ENCODE measurements around the gene TAF4.

The TAF4 gene

DNA sequence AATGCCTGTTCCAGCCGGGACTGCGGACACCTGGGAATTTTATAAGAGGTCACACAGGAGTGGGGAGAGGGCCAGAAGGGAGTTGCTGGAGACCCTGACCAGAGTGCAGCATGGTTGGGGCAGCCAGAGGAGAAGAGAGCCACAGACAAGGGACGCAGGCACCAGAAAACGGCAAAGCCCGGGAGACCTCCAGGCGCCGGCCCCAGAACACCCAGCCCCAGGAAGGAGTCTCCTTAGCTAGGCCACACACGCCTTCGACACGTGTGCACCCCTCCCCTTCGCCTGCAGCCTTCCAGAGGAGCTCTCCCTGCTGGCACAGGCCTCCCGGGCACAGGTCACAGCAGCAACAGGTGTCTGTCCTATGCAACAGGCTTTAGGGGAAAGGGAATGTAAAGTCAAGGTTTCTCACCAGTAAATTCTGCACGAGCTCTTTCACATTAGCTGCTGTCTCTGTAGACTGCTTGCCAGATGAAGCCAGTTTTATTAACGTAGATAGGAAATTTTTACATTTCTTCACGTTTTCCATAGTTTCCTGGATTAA is 57.0 kb downstream of the TAF4 start:
- 93 to 97% methylated on average over 13 of the region's 15 CpGs for WGBS, 2 experiments (ENCODE audit: insufficient coverage in 2 of 2)
- no peak overlapping the region for H3K27ac ChIP-seq (ENCODE audit: low read depth, low read length, severe bottlenecking)
- H3K4me1 ChIP-seq (ENCODE audit: control insufficient read depth, insufficient read depth, low read length, poor library complexity, severe bottlenecking) = no peaks in the 10 kb centered on the region
- H3K4me3 ChIP-seq (ENCODE audit: extremely low read depth, insufficient read depth, low read length, poor library complexity, severe bottlenecking) = no peak overlapping the region
- H3K36me3 ChIP-seq (ENCODE audit: control insufficient read depth, insufficient read depth, low read length) = peaks cover 49% of the 10 kb centered on the region
- no peaks in the 10 kb centered on the region for H3K9me3 ChIP-seq (ENCODE audit: control insufficient read depth, low read length)

DNA sequence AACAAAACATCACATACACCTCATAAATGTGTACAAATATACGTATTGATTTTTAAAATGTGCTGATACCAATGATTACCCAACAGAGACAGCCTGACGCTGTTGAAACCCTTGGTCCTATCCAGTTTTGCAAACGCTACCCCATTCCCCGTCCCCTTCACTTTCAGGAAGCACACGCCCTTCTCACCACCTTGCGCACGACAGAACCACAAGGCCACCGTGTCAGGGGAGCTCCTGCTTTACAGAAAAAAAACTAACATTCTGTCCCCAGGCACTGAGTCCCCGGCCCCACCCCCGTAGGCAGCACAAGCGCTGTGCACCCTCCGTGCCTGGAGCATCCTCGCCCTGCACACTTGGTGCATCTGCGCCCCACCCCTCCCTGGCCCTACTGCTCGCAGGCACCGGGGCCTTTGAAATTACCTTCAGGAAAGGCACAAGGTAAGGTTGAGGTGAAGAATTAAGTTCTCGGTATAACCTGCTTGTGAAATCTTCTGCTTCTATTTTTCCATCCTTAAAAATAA is 58.5 kb downstream of the TAF4 start:
- Histone ChIP-seq H3K27ac (ENCODE audit: low read depth, low read length, severe bottlenecking) (no peak overlapping the region), H3K4me1 (ENCODE audit: control insufficient read depth, insufficient read depth, low read length, poor library complexity, severe bottlenecking) (no peaks in the 10 kb centered on the region), H3K36me3 (ENCODE audit: control insufficient read depth, insufficient read depth, low read length) (peaks cover 58% of the 10 kb centered on the region), H3K4me3 (ENCODE audit: extremely low read depth, insufficient read depth, low read length, poor library complexity, severe bottlenecking) (no peak overlapping the region), H3K9me3 (ENCODE audit: control insufficient read depth, low read length) (no peaks in the 10 kb centered on the region)
- 86 to 95% methylated on average over 5 to 14 of the region's 17 CpGs for WGBS, 2 experiments (ENCODE audit: insufficient coverage in 2 of 2)

DNA sequence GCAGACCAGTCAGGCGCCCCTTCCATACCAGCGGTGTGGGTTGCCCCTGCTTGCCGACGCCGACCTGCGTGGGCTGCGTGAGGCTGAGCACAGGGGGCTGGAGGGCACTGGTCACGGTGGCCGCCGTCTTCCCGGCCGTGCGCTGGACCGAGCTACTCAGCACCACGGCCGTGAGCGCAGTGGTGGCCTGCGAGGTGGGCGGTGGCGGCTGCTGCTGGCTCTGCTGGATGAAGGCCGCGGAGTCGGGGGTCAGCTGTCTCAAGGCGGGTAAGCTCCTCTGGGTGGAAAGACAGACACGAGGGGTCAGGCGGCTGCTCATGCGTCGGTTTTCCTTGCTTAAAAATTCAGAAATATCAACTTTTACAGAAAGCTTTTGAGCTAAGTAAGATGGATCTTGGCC is 59.2 kb downstream of the TAF4 start:
- H3K4me3 ChIP-seq (ENCODE audit: extremely low read depth, insufficient read depth, low read length, poor library complexity, severe bottlenecking) = no peak overlapping the region
- 97 to 99% methylated on average over 24 to 26 of the region's 28 CpGs for WGBS, 2 experiments (ENCODE audit: insufficient coverage in 2 of 2)
- no peaks in the 10 kb centered on the region for H3K9me3 ChIP-seq (ENCODE audit: control insufficient read depth, low read length)
- no peaks in the 10 kb centered on the region for H3K4me1 ChIP-seq (ENCODE audit: control insufficient read depth, insufficient read depth, low read length, poor library complexity, severe bottlenecking)
- H3K36me3 ChIP-seq (ENCODE audit: control insufficient read depth, insufficient read depth, low read length) = peaks cover 62% of the 10 kb centered on the region
- H3K27ac ChIP-seq (ENCODE audit: low read depth, low read length, severe bottlenecking) = no peak overlapping the region

DNA sequence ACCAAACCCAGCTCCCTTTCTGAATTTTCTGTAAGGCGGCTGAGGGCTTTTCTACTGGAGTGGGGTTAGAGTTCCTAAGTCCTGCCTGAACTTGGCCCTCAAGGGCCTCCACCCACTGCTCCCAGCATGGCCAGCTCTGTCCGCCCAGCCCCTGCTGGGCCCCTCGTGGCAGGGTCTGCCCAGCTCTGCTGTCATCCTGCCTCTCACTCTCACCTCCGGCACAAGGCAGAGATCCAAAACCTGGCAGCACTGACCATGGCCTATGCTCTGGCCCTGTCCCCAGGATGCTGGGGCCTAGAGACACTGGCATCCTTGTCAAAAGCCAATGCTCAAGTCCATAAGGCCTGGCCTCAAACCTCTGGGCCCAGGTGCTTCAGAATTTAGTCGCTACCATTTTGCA is 61.1 kb downstream of the TAF4 start:
- Histone ChIP-seq H3K4me1 (ENCODE audit: control insufficient read depth, insufficient read depth, low read length, poor library complexity, severe bottlenecking) (no peaks in the 10 kb centered on the region), H3K36me3 (ENCODE audit: control insufficient read depth, insufficient read depth, low read length) (peaks cover 76% of the 10 kb centered on the region), H3K9me3 (ENCODE audit: control insufficient read depth, low read length) (no peaks in the 10 kb centered on the region), H3K27ac (ENCODE audit: low read depth, low read length, severe bottlenecking) (no peak overlapping the region), H3K4me3 (ENCODE audit: extremely low read depth, insufficient read depth, low read length, poor library complexity, severe bottlenecking) (no peak overlapping the region)
- 98 to 100% methylated on average over 5 of the region's 5 CpGs for WGBS, 2 experiments (ENCODE audit: insufficient coverage in 2 of 2)

DNA sequence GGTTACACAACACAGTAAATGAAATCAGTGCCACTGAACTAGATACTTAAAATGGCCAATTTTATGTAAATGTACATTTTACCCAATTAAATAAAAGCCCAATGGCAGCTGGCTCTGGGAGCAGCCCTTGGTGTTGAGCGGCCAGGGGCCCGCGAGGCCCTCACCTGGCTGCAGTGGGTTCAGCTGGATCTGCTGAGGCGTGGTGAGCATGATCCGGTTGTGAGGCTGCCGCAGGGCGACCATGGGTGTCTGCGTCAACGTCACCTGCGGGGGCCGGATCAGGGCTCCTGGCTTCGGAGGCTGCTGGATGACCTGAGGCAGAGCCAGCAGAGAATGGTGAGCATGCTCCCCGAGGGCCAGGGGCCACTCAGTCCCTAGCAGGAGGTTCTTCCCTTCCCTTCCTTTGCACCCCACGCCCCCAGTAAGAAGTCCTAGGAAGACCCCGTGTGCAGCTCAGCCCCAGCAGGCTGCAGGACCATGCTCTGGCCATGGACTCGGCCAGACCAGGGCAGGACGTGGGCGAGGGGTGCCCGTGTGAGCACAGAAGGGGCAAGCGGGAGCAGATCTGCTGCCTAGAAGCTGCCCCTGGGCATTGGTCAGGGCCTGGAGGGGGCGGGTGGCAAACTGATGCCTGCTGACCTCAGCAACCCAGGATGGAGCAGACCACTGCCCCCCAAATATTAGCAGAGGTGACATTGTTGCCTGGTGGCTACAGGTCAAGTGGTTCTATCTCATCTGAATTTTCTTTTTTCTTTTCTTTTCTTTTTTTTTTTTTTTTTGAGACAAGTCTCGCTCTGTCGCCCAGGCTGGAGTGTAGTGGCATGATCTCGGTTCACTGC is 61.9 kb downstream of the TAF4 start:
- H3K4me1 ChIP-seq (ENCODE audit: control insufficient read depth, insufficient read depth, low read length, poor library complexity, severe bottlenecking) = no peaks in the 10 kb centered on the region
- no peak overlapping the region for H3K27ac ChIP-seq (ENCODE audit: low read depth, low read length, severe bottlenecking)
- peaks cover 76% of the 10 kb centered on the region for H3K36me3 ChIP-seq (ENCODE audit: control insufficient read depth, insufficient read depth, low read length)
- no peaks in the 10 kb centered on the region for H3K9me3 ChIP-seq (ENCODE audit: control insufficient read depth, low read length)
- no peak overlapping the region for H3K4me3 ChIP-seq (ENCODE audit: extremely low read depth, insufficient read depth, low read length, poor library complexity, severe bottlenecking)
- WGBS, 2 experiments (ENCODE audit: insufficient coverage in 2 of 2) = 95 to 99% methylated on average over 12 to 23 of the region's 24 CpGs

DNA sequence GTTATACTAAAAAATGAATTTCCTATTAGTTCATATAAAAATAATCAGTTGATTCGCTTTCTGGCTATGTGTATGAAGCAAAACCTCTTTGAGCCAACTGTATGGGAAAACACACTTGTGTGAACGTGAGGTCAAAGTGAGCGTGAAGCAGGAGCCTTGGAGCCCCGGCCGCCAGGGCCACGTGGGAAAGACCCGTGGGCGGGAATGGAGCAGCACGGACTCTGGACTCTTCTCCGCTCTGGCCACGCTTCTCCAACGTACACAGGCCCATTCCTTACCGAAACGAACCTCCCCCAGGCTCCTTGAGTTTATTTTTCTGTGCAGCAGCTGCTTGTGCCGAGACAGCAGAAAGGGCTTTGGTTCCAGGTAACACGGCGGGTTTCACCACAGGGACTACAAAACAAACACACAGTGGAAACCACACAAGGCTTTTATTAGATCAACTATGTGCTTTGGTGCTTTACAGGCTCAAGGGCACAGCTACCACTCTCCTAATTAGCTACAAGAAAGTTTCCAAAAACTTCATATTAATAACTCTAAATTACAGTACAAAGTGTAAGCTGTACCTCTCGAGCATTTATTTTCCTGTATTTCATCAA is 62.7 kb downstream of the TAF4 start:
- WGBS, 2 experiments (ENCODE audit: insufficient coverage in 2 of 2) = 92 to 99% methylated on average over 14 to 15 of the region's 18 CpGs

DNA sequence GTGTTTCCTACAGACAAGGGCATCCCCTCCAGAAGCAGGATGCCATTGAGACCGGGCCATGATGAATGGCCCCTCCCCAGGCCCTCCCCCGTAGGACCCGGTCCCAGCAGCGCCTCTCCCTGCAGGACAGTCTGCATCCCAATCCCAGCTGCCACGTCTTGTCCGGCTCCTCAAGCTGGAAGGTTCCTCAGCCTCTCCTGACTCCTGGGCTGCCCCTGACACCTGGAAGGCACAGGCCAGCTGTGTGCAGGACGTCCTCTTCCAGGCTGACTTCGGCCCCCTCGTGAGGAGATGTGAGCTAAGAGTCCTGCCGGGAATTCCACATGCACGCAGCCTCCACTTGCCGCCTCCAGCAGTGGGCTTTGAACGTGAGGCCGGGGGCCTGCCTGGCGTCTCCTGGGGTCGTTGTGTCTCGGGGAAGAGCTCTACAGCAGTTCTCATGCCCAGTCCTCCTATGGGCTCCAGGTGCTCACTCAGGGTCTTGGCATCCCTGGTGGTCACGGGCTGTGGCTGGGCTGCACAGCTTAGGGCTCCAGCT is 64.4 kb downstream of the TAF4 start:
- no peaks in the 10 kb centered on the region for H3K9me3 ChIP-seq (ENCODE audit: control insufficient read depth, low read length)
- no peak overlapping the region for H3K27ac ChIP-seq (ENCODE audit: low read depth, low read length, severe bottlenecking)
- 90% methylated on average over 17 to 18 of the region's 18 CpGs for WGBS, 2 experiments (ENCODE audit: insufficient coverage in 2 of 2)
- H3K4me3 ChIP-seq (ENCODE audit: extremely low read depth, insufficient read depth, low read length, poor library complexity, severe bottlenecking) = no peak overlapping the region
- peaks cover 87% of the 10 kb centered on the region for H3K36me3 ChIP-seq (ENCODE audit: control insufficient read depth, insufficient read depth, low read length)
- H3K4me1 ChIP-seq (ENCODE audit: control insufficient read depth, insufficient read depth, low read length, poor library complexity, severe bottlenecking) = no peaks in the 10 kb centered on the region

More for the DNA sequence above, 62.7 kb downstream of the TAF4 start:
- H3K27ac ChIP-seq (ENCODE audit: low read depth, low read length, severe bottlenecking) = no peak overlapping the region
- no peaks in the 10 kb centered on the region for H3K9me3 ChIP-seq (ENCODE audit: control insufficient read depth, low read length)
- no peak overlapping the region for H3K4me3 ChIP-seq (ENCODE audit: extremely low read depth, insufficient read depth, low read length, poor library complexity, severe bottlenecking)
- no peaks in the 10 kb centered on the region for H3K4me1 ChIP-seq (ENCODE audit: control insufficient read depth, insufficient read depth, low read length, poor library complexity, severe bottlenecking)
- H3K36me3 ChIP-seq (ENCODE audit: control insufficient read depth, insufficient read depth, low read length) = peaks cover 77% of the 10 kb centered on the region

DNA sequence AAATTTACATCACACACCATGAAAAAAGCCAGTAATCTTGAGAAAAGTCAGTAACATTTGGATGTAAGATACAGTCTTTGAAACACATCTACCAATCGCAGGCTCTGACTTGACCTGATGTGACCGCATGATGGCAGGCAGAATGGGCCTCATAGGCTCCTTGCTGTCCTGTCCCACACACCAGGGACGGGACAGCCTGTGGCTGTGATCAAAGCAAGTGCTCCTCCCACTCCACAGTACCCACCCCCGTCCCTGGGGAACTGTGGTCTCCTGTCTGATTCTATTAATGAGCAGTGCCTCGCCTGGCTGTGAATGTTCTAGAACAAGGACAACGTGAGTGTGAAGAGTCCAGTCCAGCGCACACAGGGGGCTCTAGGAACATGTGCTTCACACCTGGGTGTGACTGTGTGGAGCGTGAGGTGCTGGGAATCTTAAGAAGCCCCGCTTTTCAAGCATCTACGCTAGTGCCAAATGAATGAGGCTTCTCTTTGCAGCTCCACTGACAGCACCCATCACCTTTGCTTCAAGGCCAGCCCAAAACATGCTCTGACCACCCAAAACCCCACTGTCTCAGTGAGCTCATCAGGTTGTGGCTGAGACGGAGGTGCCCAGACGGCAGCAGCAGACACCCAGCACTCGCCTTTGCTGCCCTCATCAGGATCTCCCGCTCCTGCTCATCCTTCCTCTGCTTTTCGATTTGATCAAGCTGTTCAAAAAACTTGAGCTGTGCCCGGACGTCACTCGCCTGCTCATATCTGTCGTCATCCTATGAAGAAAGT is 67.1 kb downstream of the TAF4 start:
- Histone ChIP-seq H3K27ac (ENCODE audit: low read depth, low read length, severe bottlenecking) (no peak overlapping the region), H3K4me3 (ENCODE audit: extremely low read depth, insufficient read depth, low read length, poor library complexity, severe bottlenecking) (no peak overlapping the region), H3K9me3 (ENCODE audit: control insufficient read depth, low read length) (no peaks in the 10 kb centered on the region), H3K4me1 (ENCODE audit: control insufficient read depth, insufficient read depth, low read length, poor library complexity, severe bottlenecking) (no peaks in the 10 kb centered on the region), H3K36me3 (ENCODE audit: control insufficient read depth, insufficient read depth, low read length) (peaks cover 96% of the 10 kb centered on the region)
- WGBS, 2 experiments (ENCODE audit: insufficient coverage in 2 of 2) = 91 to 97% methylated on average over 15 to 17 of the region's 19 CpGs

DNA sequence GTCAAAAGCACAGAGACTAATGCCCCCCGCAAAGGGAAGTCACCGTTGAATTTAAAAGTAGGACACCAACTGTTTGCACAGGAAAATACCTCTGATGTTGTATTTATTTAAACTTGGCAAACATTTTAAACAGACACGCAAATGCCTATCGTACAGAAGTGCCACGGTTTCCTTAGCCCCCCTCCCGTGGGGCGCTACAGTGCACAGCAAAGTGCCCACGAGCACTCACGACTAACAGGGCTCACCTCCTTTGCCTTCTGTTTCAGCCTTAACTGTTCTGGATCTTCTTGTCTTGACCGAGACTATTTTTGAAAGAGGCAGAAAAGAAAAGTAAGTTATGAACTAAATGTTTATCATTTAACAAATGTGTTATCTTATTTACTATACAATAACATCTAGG is 67.8 kb downstream of the TAF4 start:
- H3K27ac ChIP-seq (ENCODE audit: low read depth, low read length, severe bottlenecking) = no peak overlapping the region
- WGBS, 2 experiments (ENCODE audit: insufficient coverage in 2 of 2) = 97 to 100% methylated on average over 9 of the region's 10 CpGs
- no peaks in the 10 kb centered on the region for H3K4me1 ChIP-seq (ENCODE audit: control insufficient read depth, insufficient read depth, low read length, poor library complexity, severe bottlenecking)
- H3K4me3 ChIP-seq (ENCODE audit: extremely low read depth, insufficient read depth, low read length, poor library complexity, severe bottlenecking) = no peak overlapping the region
- no peaks in the 10 kb centered on the region for H3K9me3 ChIP-seq (ENCODE audit: control insufficient read depth, low read length)
- peaks cover 96% of the 10 kb centered on the region for H3K36me3 ChIP-seq (ENCODE audit: control insufficient read depth, insufficient read depth, low read length)

DNA sequence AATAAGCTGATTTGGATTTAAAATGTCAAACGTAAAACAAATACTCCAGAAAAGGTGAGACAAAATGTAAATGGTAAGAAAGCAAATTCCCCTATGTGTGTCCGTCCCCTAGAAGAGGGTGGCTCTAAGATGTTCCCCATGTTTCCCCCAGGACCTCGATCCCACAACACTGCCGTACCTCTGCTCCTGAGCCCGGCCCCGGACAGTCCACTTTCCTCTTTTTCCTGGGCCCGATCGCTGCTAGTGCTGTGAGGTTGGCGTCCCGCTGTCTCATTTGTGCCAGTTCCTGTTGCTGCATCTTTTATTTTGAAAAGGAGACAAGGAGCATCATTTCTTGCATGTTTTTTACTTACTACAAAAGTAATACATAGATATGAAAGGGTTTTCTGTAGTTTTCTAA is 68.3 kb downstream of the TAF4 start:
- 98 to 100% methylated on average over 5 to 6 of the region's 10 CpGs for WGBS, 2 experiments (ENCODE audit: insufficient coverage in 2 of 2)
- H3K27ac ChIP-seq (ENCODE audit: low read depth, low read length, severe bottlenecking) = no peak overlapping the region
- no peak overlapping the region for H3K4me3 ChIP-seq (ENCODE audit: extremely low read depth, insufficient read depth, low read length, poor library complexity, severe bottlenecking)
- H3K36me3 ChIP-seq (ENCODE audit: control insufficient read depth, insufficient read depth, low read length) = peaks cover 96% of the 10 kb centered on the region
- H3K4me1 ChIP-seq (ENCODE audit: control insufficient read depth, insufficient read depth, low read length, poor library complexity, severe bottlenecking) = no peaks in the 10 kb centered on the region
- H3K9me3 ChIP-seq (ENCODE audit: control insufficient read depth, low read length) = peaks cover 4% of the 10 kb centered on the region

Data from mesodermal cell (in vitro differentiated cells).